SU-DHL-6 (cell line): ENCODE measurements around the gene MYO9A.

Experiments used
- H2AFZ ChIP-seq: fragments of 200-600 bp; sonication (generic); 2 replicates; pipeline ENCODE4 v1.6.1; 2014; ENCODE audit warnings: low read depth, mild to moderate bottlenecking, moderate library complexity, mixed read lengths, antibody characterized with exemption, low read length; ENCODE audit not compliant: severe bottlenecking
- H3F3A ChIP-seq: fragments of 200-600 bp; shearing (Covaris generic); 2 replicates; pipeline ENCODE4 v1.6.0; 2016; ENCODE audit warnings: antibody characterized with exemption, mild to moderate bottlenecking; ENCODE audit not compliant: insufficient read depth
- H3K27ac ChIP-seq: fragments of 200-600 bp; sonication (generic); 2 replicates; pipeline ENCODE4 v1.5.1; 2016; ENCODE audit warnings: low read depth, mild to moderate bottlenecking, low read length, moderate library complexity, mixed read lengths
- H3K27me3 ChIP-seq: fragments of 200-600 bp; sonication (generic), shearing (Covaris generic); 2 replicates; pipeline ENCODE4 v1.6.0; 2014; ENCODE audit warnings: mild to moderate bottlenecking, low read length
- H3K36me3 ChIP-seq: fragments of 200-600 bp; sonication (generic); 2 replicates; pipeline ENCODE4 v1.6.1; 2014; ENCODE audit warnings: mild to moderate bottlenecking, low read length, mixed read lengths
- H3K4me2 ChIP-seq: fragments of 300-600, 200-600 bp; shearing (Covaris generic), sonication (generic); 2 replicates; pipeline ENCODE4 v1.6.0; 2014; ENCODE audit warnings: low read length, low read depth, mild to moderate bottlenecking; ENCODE audit not compliant: poor library complexity, severe bottlenecking
- H3K4me3 ChIP-seq: fragments of 200-600 bp; sonication (generic); 2 replicates; pipeline ENCODE4 v1.5.1; 2014; ENCODE audit warnings: antibody characterized with exemption, low read length, mild to moderate bottlenecking, mixed read lengths; ENCODE audit not compliant: insufficient read depth, poor library complexity, severe bottlenecking
- H3K79me2 ChIP-seq: fragments of 200-600 bp; sonication (generic); 2 replicates; pipeline ENCODE4 v1.6.1; 2014; ENCODE audit warnings: mild to moderate bottlenecking, low read length, moderate library complexity; ENCODE audit not compliant: insufficient read depth
- H3K9ac ChIP-seq: fragments of 200-600 bp; sonication (generic); 2 replicates; pipeline ENCODE4 v1.7.0; 2014; ENCODE audit warnings: mild to moderate bottlenecking, low read length
- H3K9me2 ChIP-seq: fragments of 200-600 bp; sonication (generic); replicated peaks from 2 replicates; pipeline ENCODE4 v1.6.1; 2014; ENCODE audit warnings: low read length; ENCODE audit not compliant: insufficient read depth
- H3K9me3 ChIP-seq: fragments of 200-600 bp; sonication (generic); 2 replicates; pipeline ENCODE4 v1.6.1; 2014; ENCODE audit warnings: low read length, mixed read lengths; ENCODE audit not compliant: insufficient read depth
- H4K20me1 ChIP-seq: fragments of 200-600 bp; sonication (generic); 2 replicates; pipeline ENCODE4 v1.6.1; 2014; ENCODE audit warnings: low read depth, mild to moderate bottlenecking, antibody characterized with exemption, low read length, moderate library complexity, mixed read lengths
- CTCF ChIP-seq: fragments of 200-600 bp; sonication (generic); IDR thresholded peaks from one replicate; pipeline ENCODE4 v1.5.1; 2017; ENCODE audit warnings: antibody characterized with exemption, mild to moderate bottlenecking, low read length, moderate library complexity; ENCODE audit not compliant: insufficient read depth, poor library complexity, severe bottlenecking
- EZH2phosphoT487 ChIP-seq: fragments of 200-600 bp; sonication (generic), shearing (Covaris generic); conservative IDR thresholded peaks from 2 replicates; pipeline ENCODE4 v1.6.1; 2018; ENCODE audit warnings: mild to moderate bottlenecking, antibody characterized with exemption, low read length, moderate library complexity, mixed read lengths

MYO9A gene

GRCh38 chr15:71943806-71944205 is 174.1 kb downstream of the MYO9A start:
- no peak overlapping the region for H3K4me2 ChIP-seq
- H3K9ac ChIP-seq, result no peak overlapping the region
- H3K79me2 ChIP-seq, result no peaks in the 10 kb centered on the region
- H2AFZ ChIP-seq, result no peak overlapping the region
- no peaks in the 10 kb centered on the region for H3K9me3 ChIP-seq
- H3K27me3 ChIP-seq, result no peaks in the 10 kb centered on the region
- peaks cover 29% of the 10 kb centered on the region for H3K36me3 ChIP-seq
- TF ChIP-seq EZH2phosphoT487 (no peak), CTCF (no peak)
- H3K4me3 ChIP-seq, result no peak overlapping the region
- H3F3A ChIP-seq, result peaks cover 17% of the 10 kb centered on the region
- no peak overlapping the region for H3K27ac ChIP-seq
- no peaks in the 10 kb centered on the region for H4K20me1 ChIP-seq
- H3K9me2 ChIP-seq, result no peaks in the 10 kb centered on the region

GRCh38 chr15:71939981-71940588 is 177.9 kb downstream of the MYO9A start:
- Histone ChIP-seq H3K27me3 (no peaks in the 10 kb centered on the region), H3K27ac (no peak overlapping the region), H3K9ac (no peak overlapping the region), H3K9me3 (no peaks in the 10 kb centered on the region), H2AFZ (no peak overlapping the region), H3K36me3 (peaks cover 59% of the 10 kb centered on the region), H3K4me3 (no peak overlapping the region), H3K4me2 (no peak overlapping the region), H3K79me2 (no peaks in the 10 kb centered on the region), H3K9me2 (no peaks in the 10 kb centered on the region), H3F3A (peaks cover 23% of the 10 kb centered on the region), H4K20me1 (no peaks in the 10 kb centered on the region)
- TF ChIP-seq CTCF, result no peak
- no peak for TF ChIP-seq EZH2phosphoT487

- no peaks in the 10 kb centered on the region for H3K79me2 ChIP-seq
- H3K9me2 ChIP-seq, result no peaks in the 10 kb centered on the region
- H3F3A ChIP-seq, result peaks cover 21% of the 10 kb centered on the region; the same call in 1 of the 2 replicates
- TF ChIP-seq EZH2phosphoT487 (no peak), CTCF (no peak)
- no peak overlapping the region for H3K9ac ChIP-seq
- H2AFZ ChIP-seq, result no peak overlapping the region
- H3K4me2 ChIP-seq, result no peak overlapping the region
- H3K9me3 ChIP-seq, result no peaks in the 10 kb centered on the region
- no peaks in the 10 kb centered on the region for H4K20me1 ChIP-seq
- H3K4me3 ChIP-seq, result no peak overlapping the region
- H3K27me3 ChIP-seq, result no peaks in the 10 kb centered on the region
- peaks cover 68% of the 10 kb centered on the region for H3K36me3 ChIP-seq
- H3K27ac ChIP-seq, result no peak overlapping the region
Observed at GRCh38 chr15:71937650-71938311, 180.2 kb downstream of the MYO9A start.
